Ovary (tissue), 9 donors: ENCODE measurements around the gene CDC42EP5. TPM values are rescaled to one million over a fixed set of nuclear protein-coding genes. Genes with fewer than 3 reads are reported as not detected.

Experiments
- DNase-seq, 5 donors: peaks; one replicate each; pipeline ENCODE4 v3.0.0-alpha.2; 2019 to 2020
- H3K27ac ChIP-seq, 2 donors: fragments of 200-600 bp; one replicate each; pipeline versions ENCODE4 v1.5.1 to v1.8.0; 2019 to 2022
- H3K27me3 ChIP-seq: fragments of 200-600 bp; one replicate; pipeline ENCODE4 v1.8.0; 2022
- H3K36me3 ChIP-seq: fragments of 200-600 bp; sonication (generic); one replicate; pipeline ENCODE4 v1.5.1; 2019
- H3K4me1 ChIP-seq: one replicate; pipeline ENCODE4 v1.8.1; 2013; ENCODE audit warnings: mild to moderate bottlenecking, moderate library complexity; ENCODE audit not compliant: insufficient read depth
- H3K4me3 ChIP-seq: fragments of 200-600 bp; sonication (generic); one replicate; pipeline ENCODE4 v1.5.1; 2017
- H3K9me3 ChIP-seq, 2 donors: fragments of 200-600 bp in 1 of 2; sonication (generic) in 1 of 2; one replicate each; pipeline versions ENCODE4 v1.5.1 to v1.8.1; 2013 to 2019; ENCODE audit warnings: mild to moderate bottlenecking in 1 of 2, moderate library complexity in 1 of 2
- EP300 ChIP-seq: sonication (generic); formaldehyde crosslinking; IDR thresholded peaks from one replicate; pipeline ENCODE4 v1.6.1; 2017; ENCODE audit warnings: antibody characterized with exemption
- POLR2A ChIP-seq: fragments of 450-650 bp; IDR thresholded peaks from one replicate; pipeline ENCODE4 v1.6.1; 2017; ENCODE audit warnings: antibody characterized with exemption, mild to moderate bottlenecking, moderate library complexity
- WGBS, 3 donors: extraction: QIAGEN DNeasy Blood & Tissue Kit in 1 of 3; methylation state at CpG; one replicate each; pipeline versions ENCODE4 v1.1.5 to v1.1.7; 2013 to 2017; 5-methylcytosine and 5-hydroxymethylcytosine counted together
- intact Hi-C, 4 donors: fragments of 100-400 bp; cut with DNase I; formaldehyde crosslinking; loops; one replicate each; pipeline versions ENCODE4 v1.11.0 to v1.15.1; 2022 to 2023
- polyA plus RNA-seq, 2 donors: library from polyadenylated mRNA; stranded (reverse); fragments of 200-250 nt in 1 of 2; fragments of 350-450 nt in 1 of 2; fragmentation: Illumina TruSeq in 1 of 2; extraction: RNeasy Lipid Tissue Mini Kit (QIAGEN cat#74804) in 1 of 2; gene quantifications; one replicate each; pipeline ENCODE4 v1.2.3, GENCODE V29; 2013 to 2014
- small RNA-seq: library from RNA; depleted of rRNA; stranded (forward); fragments of <200 nt; gene quantifications from one replicate; pipeline ENCODE3, GENCODE V24; 2016
- total RNA-seq, 7 donors: library from RNA; depleted of rRNA in 2 of 7; stranded (reverse); fragments of >200 nt in 2 of 7; fragmentation: NEBNext Ultra II Directional in 3 of 7; extraction: Animal tissue kit (Norgen Biotek cat#: 25700) in 3 of 7; gene quantifications; one replicate each; pipeline versions ENCODE4 v1.1.0 to v1.2.4, GENCODE V29; 2016 to 2023
- TF ChIP-seq, protein P1 (sequence below), 3 donors: fragments of 450-650 bp in 2 of 3; fragments of 200-600 bp in 1 of 3; IDR thresholded peaks; one replicate each; pipeline versions ENCODE4 v1.5.1 to v1.8.0; 2016 to 2022; ENCODE audit warnings: antibody characterized with exemption in 3 of 3, mild to moderate bottlenecking in 1 of 3
- donor health status: DM: no; HTN: no; CAD: no; lungs with moderate emphysema.
- donor health status: DM: no; HTN: no; CAD: no.
- donor health status: Bipolar disorder and iron deficiency.
- donor health status: DM: yes; HTN: yes; CAD: no.
- donor health status: DM: no; HTN: no; CAD: no.
- donor health status: DM: yes; HTN: yes; CAD: no.

CDC42EP5 gene
- total and polyA plus RNA-seq, 9 donors = 0.55 to 31.0 (median 17.6) TPM

DNA sequence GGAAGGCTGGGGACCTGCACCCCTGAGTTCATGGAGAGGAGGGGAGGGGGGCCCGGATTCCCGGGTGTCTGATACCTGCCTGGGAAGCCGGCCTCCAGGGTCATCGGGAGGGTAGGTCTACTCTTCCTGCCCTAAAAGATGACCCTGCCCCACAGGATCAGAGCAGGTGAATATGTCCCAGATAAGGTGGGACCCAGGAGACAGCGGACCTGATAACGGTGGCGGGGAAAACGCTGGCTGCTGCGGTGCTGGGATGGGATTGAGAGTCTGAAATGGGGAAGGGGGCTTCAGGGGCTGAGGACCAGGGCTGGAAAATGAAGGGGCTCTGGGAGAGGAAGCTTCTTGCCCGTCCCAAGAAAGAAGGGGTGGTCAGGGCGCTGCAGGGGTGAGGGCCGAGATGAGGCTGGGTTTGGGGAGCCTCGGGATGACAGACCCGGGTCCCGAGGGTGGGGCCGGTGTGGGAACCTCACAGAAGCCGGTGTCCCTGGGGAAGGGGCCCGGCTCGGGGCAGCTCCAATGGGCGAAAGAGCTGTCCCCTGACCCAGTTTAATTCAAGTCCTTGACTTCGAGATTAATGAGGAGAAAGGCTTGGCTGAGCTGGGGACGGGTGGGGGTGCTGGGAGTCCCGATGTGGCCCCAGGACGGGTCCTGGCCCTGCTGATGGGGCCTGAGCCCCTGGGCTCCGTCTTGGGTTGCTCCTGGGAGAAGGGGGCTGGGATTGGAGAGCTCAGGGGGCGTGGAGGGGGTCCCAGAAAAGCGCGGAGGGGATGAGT lies 57.0 kb downstream of the CDC42EP5 start:
- Histone ChIP-seq H3K27me3 (no peaks in the 10 kb centered on the region), H3K36me3 (no peaks in the 10 kb centered on the region), H3K4me1 (peaks cover 3% of the 10 kb centered on the region), H3K9me3 (no peaks in the 10 kb centered on the region), H3K27ac (no peak overlapping the region), H3K4me3 (no peak overlapping the region)
- intact Hi-C loops = no loop called here
- TF ChIP-seq EP300 (no peak), POLR2A (no peak)
- TF ChIP-seq, protein P1, sequence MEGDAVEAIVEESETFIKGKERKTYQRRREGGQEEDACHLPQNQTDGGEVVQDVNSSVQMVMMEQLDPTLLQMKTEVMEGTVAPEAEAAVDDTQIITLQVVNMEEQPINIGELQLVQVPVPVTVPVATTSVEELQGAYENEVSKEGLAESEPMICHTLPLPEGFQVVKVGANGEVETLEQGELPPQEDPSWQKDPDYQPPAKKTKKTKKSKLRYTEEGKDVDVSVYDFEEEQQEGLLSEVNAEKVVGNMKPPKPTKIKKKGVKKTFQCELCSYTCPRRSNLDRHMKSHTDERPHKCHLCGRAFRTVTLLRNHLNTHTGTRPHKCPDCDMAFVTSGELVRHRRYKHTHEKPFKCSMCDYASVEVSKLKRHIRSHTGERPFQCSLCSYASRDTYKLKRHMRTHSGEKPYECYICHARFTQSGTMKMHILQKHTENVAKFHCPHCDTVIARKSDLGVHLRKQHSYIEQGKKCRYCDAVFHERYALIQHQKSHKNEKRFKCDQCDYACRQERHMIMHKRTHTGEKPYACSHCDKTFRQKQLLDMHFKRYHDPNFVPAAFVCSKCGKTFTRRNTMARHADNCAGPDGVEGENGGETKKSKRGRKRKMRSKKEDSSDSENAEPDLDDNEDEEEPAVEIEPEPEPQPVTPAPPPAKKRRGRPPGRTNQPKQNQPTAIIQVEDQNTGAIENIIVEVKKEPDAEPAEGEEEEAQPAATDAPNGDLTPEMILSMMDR (IDR thresholded peaks at IDR 0.05) = no peak
- WGBS, 3 donors = 2 to 5% (median 3%) methylated on average over 27 to 28 of the region's 28 CpGs
- no peak for DNase-seq

DNA sequence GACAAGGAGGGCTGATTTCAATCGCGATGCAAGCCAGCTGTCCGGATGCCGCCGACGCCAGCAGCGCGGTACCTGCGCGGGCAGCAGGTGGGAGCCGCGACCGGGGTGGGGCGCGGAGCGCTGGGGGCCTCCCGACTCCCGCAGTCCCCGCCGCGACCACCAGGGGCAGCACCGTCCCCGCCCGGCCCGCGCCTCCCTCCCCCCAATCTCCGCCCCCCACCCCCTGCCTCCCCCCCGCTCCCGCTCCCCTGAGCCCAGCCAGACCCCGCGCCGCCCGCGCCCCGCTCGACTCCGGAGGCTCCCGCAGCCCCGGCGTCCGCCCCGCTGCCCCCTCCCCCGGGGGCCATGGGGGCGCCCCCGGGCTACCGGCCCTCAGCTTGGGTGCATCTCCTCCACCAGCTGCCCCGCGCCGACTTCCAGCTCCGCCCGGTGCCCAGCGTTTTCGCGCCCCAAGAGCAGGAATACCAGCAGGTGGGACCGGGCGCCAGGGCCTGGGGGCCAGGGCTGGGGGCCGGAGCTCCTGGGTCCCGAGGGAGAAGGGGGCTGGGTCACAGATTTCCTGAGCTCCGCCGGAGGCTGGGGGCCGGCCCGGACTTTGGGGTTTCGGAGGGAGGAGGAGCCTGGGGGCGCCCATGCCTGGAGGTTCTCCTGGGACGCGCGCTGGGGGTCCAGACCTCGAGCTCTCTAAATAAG lies 57.7 kb downstream of the CDC42EP5 start, which contains the start of gene TTYH1:
Gene TTYH1, plus strand, starts transcription at position 257 of the 693 bp plus-strand sequence. Its CDS starts 89 bp downstream, at position 346.
- Histone ChIP-seq H3K27ac (no peak within 1 kb of the TSS), H3K4me3 (no peak within 1 kb of the TSS), H3K27me3 (no peaks in the 10 kb centered on the region), H3K4me1 (no peaks in the 10 kb centered on the region), H3K36me3 (no peaks in the 10 kb centered on the region), H3K9me3 (no peaks in the 10 kb centered on the region)
- DNase-seq = no peak
- TF ChIP-seq, protein P1 (IDR thresholded peaks at IDR 0.05) = no peak
- TF ChIP-seq POLR2A (no peak), EP300 (no peak)
- intact Hi-C loops = no loop called here
- 1 to 3% (median 2%) methylated on average over 45 to 68 of the region's 68 CpGs for WGBS, 3 donors

Small RNA genes within 50 kb of the gene (small RNA-seq; reads per million reads assigned to genes)
- gene AC245884.3 = not detected

Other genes with a start within 250 kb of the CDC42EP5 start
- 1 to 10 TPM in 6 of 7 donors, under 1 TPM in 1; 0.69 to 2.7 (median 1.2) TPM for gene LILRA6, start 230.5 kb downstream of the CDC42EP5 start, total RNA-seq
- gene LILRA6, start 230.5 kb downstream of the CDC42EP5 start, polyA plus RNA-seq = 1 to 10 TPM in 1 of 2 donors, under 1 TPM in 1; 0.61 to 1.7 TPM
- 1 to 10 TPM; 2.0 to 9.1 (median 3.1) TPM for gene LILRB5, start 216.0 kb downstream of the CDC42EP5 start, total RNA-seq
- 10 to 100 TPM in 1 of 2 donors, 1 to 10 TPM in 1; 1.8 to 10.6 TPM for gene LILRB5, start 216.0 kb downstream of the CDC42EP5 start, polyA plus RNA-seq
- gene LILRB2, start 192.2 kb downstream of the CDC42EP5 start, total RNA-seq = 10 to 100 TPM in 1 of 7 donors, 1 to 10 TPM in 5, under 1 TPM in 1; 0.24 to 15.1 (median 2.1) TPM
- 1 to 10 TPM; 1.3 to 2.6 TPM for gene LILRB2, start 192.2 kb downstream of the CDC42EP5 start, polyA plus RNA-seq
- gene LILRA5, start 160.1 kb downstream of the CDC42EP5 start, total RNA-seq = 1 to 10 TPM in 2 of 7 donors, under 1 TPM in 4, not detected in 1; 0.33 to 4.6 (median 0.62) TPM
- gene LILRA5, start 160.1 kb downstream of the CDC42EP5 start, polyA plus RNA-seq = 1 to 10 TPM in 1 of 2 donors, under 1 TPM in 1; 0.91 to 1.0 TPM
- under 1 TPM in 2 of 7 donors, not detected in 5; 0.17 to 0.67 TPM for gene LILRA4, start 134.1 kb downstream of the CDC42EP5 start, total RNA-seq
- gene LILRA4, start 134.1 kb downstream of the CDC42EP5 start, polyA plus RNA-seq = under 1 TPM in 1 of 2 donors, not detected in 1; 0.33 TPM
- 10 to 100 TPM in 2 of 7 donors, 1 to 10 TPM in 5; 4.7 to 22.2 (median 6.9) TPM for gene LAIR1, start 108.4 kb downstream of the CDC42EP5 start, total RNA-seq
- gene LAIR1, start 108.4 kb downstream of the CDC42EP5 start, polyA plus RNA-seq = 10 to 100 TPM in 1 of 2 donors, 1 to 10 TPM in 1; 4.9 to 21.2 TPM
- gene TTYH1, start 57.8 kb downstream of the CDC42EP5 start, total RNA-seq = 10 to 100 TPM in 1 of 7 donors, 1 to 10 TPM in 5, under 1 TPM in 1; 0.95 to 34.2 (median 7.5) TPM
- gene TTYH1, start 57.8 kb downstream of the CDC42EP5 start, polyA plus RNA-seq = 1 to 10 TPM in 1 of 2 donors, under 1 TPM in 1; 0.25 to 1.3 TPM
- gene LENG8, start 24.1 kb downstream of the CDC42EP5 start, total RNA-seq = 100 to 1,000 TPM; 105 to 207 (median 156) TPM
- 100 to 1,000 TPM in 1 of 2 donors, 10 to 100 TPM in 1; 29.9 to 122 TPM for gene LENG8, start 24.1 kb downstream of the CDC42EP5 start, polyA plus RNA-seq
- 1 to 10 TPM; 2.7 to 8.3 (median 5.5) TPM for gene LENG9, start 9.5 kb downstream of the CDC42EP5 start, total RNA-seq
- 1 to 10 TPM in 1 of 2 donors, under 1 TPM in 1; 0.70 to 3.0 TPM for gene LENG9, start 9.5 kb downstream of the CDC42EP5 start, polyA plus RNA-seq
- not detected for gene LAIR2, start 29.5 kb upstream of the CDC42EP5 start, total RNA-seq
- gene LAIR2, start 29.5 kb upstream of the CDC42EP5 start, polyA plus RNA-seq = not detected
- gene LILRA2, start 100.5 kb upstream of the CDC42EP5 start, total RNA-seq = 1 to 10 TPM in 4 of 7 donors, under 1 TPM in 3; 0.60 to 5.5 (median 1.4) TPM
- gene LILRA2, start 100.5 kb upstream of the CDC42EP5 start, polyA plus RNA-seq = 1 to 10 TPM in 1 of 2 donors, under 1 TPM in 1; 0.56 to 3.7 TPM
- gene LILRA1, start 120.3 kb upstream of the CDC42EP5 start, total RNA-seq = 1 to 10 TPM in 1 of 7 donors, under 1 TPM in 6; 0.23 to 3.1 (median 0.36) TPM
- gene LILRA1, start 120.3 kb upstream of the CDC42EP5 start, polyA plus RNA-seq = 1 to 10 TPM in 1 of 2 donors, under 1 TPM in 1; 0.15 to 1.7 TPM
- 10 to 100 TPM in 1 of 7 donors, 1 to 10 TPM in 3, under 1 TPM in 3; 0.60 to 12.1 (median 1.6) TPM for gene LILRB1, start 157.2 kb upstream of the CDC42EP5 start, total RNA-seq
- 1 to 10 TPM in 1 of 2 donors, under 1 TPM in 1; 0.63 to 1.9 TPM for gene LILRB1, start 157.2 kb upstream of the CDC42EP5 start, polyA plus RNA-seq
- gene LILRB4, start 189.7 kb upstream of the CDC42EP5 start, total RNA-seq = 1 to 10 TPM in 4 of 7 donors, under 1 TPM in 2, not detected in 1; 0.48 to 4.9 (median 1.0) TPM
- 1 to 10 TPM in 1 of 2 donors, under 1 TPM in 1; 0.82 to 6.9 TPM for gene LILRB4, start 189.7 kb upstream of the CDC42EP5 start, polyA plus RNA-seq